Activated CD8-positive, alpha-beta T cell treated with anti-CD3 and anti-CD28 coated beads for 36 hours (primary cell): ENCODE results near the gene WHRN. TPM values are rescaled to one million over a fixed set of nuclear protein-coding genes. Genes with fewer than 3 reads are reported as not detected.

Experiments
- ATAC-seq: fragments of 200-7000 bp; cut with Tn5 transposase; one replicate; pipeline ENCODE4 v1.10.0; 2021; ENCODE audit warnings: mild to moderate bottlenecking, moderate library complexity
- CTCF ChIA-PET: fragments of 350-600 bp; sonication (Branson Sonifier 250); formaldehyde crosslinking; loops from one replicate; lab custom pipeline; 2021; ENCODE audit warnings: antibody characterized with exemption; lab: Charles Lee
- POLR2A ChIA-PET: fragments of 350-600 bp; sonication (Branson Sonifier 250); formaldehyde crosslinking; loops from one replicate; lab custom pipeline; 2021; ENCODE audit warnings: antibody characterized with exemption; lab: Charles Lee
- DNase-seq: peaks from one replicate; pipeline ENCODE4 v3.0.0-alpha.2; 2020
- H3K27ac Mint-ChIP-seq: one replicate; pipeline ENCODE4 v1.8.0; 2021; ENCODE audit warnings: mild to moderate bottlenecking, mixed read lengths
- H3K27me3 Mint-ChIP-seq: one replicate; pipeline ENCODE4 v1.8.0; 2021; ENCODE audit warnings: mixed read lengths
- H3K36me3 Mint-ChIP-seq: one replicate; pipeline ENCODE4 v1.8.0; 2021; ENCODE audit warnings: low read depth, mixed read lengths
- H3K4me1 Mint-ChIP-seq: one replicate; pipeline ENCODE4 v1.8.0; 2021; ENCODE audit warnings: low read depth, mixed read lengths
- H3K4me3 Mint-ChIP-seq: one replicate; pipeline ENCODE4 v1.8.0; 2021; ENCODE audit warnings: mild to moderate bottlenecking, moderate library complexity, mixed read lengths
- H3K9me3 Mint-ChIP-seq: one replicate; pipeline ENCODE4 v1.8.0; 2021; ENCODE audit warnings: mixed read lengths
- intact Hi-C: fragments of 100-400 bp; cut with micrococcal nuclease; formaldehyde crosslinking; loops from one replicate; pipeline ENCODE4 v1.10.0; 2022
- total RNA-seq, 2 experiments: library from RNA; stranded (reverse); gene quantifications; one replicate each; pipeline ENCODE4 v1.2.3, GENCODE V29; 2021
- TF ChIP-seq, protein P1 (sequence below): fragments of 200-600 bp; IDR thresholded peaks from one replicate; pipeline ENCODE4 v1.8.0; 2022; ENCODE audit warnings: antibody characterized with exemption, mild to moderate bottlenecking

WHRN gene
- total RNA-seq, 2 experiments from 2014 or later: 12.6 to 14.9 TPM

DNA sequence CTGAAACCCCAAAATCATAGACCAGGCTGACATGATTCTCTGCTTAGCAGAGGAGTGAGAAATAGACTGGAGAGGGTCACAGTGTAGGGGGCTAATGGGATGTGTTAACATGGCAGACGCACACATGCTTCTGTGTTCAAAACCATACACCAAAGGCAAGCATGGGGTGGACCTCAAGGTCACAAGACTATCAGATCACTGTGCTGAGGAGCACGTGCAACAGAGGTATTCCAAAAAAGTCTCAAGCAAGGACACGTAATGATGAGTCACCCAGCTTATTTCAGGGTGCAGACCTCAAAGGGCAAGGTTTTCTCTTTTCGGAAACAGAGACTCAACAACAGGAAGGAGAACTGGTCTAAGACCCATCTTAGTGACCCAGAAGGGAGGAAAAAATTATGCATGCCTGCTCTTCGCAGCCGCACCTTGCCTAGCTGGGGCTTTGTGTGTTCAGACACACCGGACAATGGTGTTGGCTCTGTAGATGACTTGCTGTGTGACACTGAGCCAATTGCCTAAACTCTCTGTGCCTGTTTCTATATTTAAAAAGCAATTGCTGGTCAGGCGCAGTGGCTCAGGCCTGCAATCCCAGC is 20.3 kb downstream of the WHRN start:
- Mint-ChIP-seq H3K9me3 (no peaks in the 10 kb centered on the region), H3K4me1 (peaks cover 42% of the 10 kb centered on the region), H3K27me3 (no peaks in the 10 kb centered on the region), H3K36me3 (no peaks in the 10 kb centered on the region), H3K4me3 (no peak overlapping the region), H3K27ac (peak overlapping the region; percentile 83)
- POLR2A ChIA-PET: interaction anchor here (0.6 to 1.5 kb wide), 7 partner anchors 19 to 174 kb away, joined by 3 to 6 read pairs (median 3); partner anchors contain the start of gene TMEM268
- intact Hi-C loops: no loop called here
- DNase-seq (peak; percentile 72), ATAC-seq (peak; percentile 78)
- TF ChIP-seq, protein P1, sequence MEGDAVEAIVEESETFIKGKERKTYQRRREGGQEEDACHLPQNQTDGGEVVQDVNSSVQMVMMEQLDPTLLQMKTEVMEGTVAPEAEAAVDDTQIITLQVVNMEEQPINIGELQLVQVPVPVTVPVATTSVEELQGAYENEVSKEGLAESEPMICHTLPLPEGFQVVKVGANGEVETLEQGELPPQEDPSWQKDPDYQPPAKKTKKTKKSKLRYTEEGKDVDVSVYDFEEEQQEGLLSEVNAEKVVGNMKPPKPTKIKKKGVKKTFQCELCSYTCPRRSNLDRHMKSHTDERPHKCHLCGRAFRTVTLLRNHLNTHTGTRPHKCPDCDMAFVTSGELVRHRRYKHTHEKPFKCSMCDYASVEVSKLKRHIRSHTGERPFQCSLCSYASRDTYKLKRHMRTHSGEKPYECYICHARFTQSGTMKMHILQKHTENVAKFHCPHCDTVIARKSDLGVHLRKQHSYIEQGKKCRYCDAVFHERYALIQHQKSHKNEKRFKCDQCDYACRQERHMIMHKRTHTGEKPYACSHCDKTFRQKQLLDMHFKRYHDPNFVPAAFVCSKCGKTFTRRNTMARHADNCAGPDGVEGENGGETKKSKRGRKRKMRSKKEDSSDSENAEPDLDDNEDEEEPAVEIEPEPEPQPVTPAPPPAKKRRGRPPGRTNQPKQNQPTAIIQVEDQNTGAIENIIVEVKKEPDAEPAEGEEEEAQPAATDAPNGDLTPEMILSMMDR: no peak
- CTCF ChIA-PET: interaction anchor here (1.0 to 6.8 kb wide), 5 partner anchors 12 to 167 kb away, joined by 5 to 95 read pairs (median 23); partner anchors contain the start of gene WHRN

DNA sequence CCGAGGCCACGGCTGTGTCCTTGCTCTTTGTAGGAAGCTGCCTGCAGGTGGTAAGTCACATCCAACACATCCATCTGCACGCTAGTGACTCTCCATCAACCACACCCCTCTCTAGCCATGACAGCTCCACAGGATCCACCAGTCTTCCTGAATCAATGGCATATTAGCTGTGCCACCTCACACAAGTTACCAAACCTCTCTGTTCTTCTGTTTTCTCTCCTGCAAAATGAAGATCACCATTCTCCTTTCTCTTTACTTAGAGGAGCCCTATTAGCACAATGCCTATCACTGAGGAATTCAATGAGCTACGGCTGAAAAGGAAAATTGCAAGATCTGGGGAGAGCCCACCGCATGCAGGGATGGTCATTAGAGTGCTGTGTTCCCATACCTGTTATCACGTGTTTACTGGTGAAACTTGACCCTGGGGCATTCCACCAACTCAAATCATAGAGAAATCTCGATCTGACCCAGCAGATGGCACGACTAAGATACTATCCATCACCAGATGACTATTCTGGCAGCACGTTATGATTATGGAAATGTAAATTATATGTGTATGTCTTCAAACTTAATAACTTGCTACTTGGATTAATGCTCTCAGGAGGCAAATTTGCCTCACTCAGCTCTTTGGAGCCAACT is 20.9 kb downstream of the WHRN start:
- Mint-ChIP-seq H3K9me3 (no peaks in the 10 kb centered on the region), H3K27me3 (no peaks in the 10 kb centered on the region), H3K4me3 (no peak overlapping the region), H3K27ac (peak overlapping the region; percentile 83), H3K4me1 (peaks cover 42% of the 10 kb centered on the region), H3K36me3 (no peaks in the 10 kb centered on the region)
- DNase-seq (no peak), ATAC-seq (no peak)
- intact Hi-C loops: no loop called here
- CTCF ChIA-PET: interaction anchor here (1.0 to 6.8 kb wide), 4 partner anchors 12 to 167 kb away, joined by 5 to 95 read pairs (median 48); partner anchors contain the start of gene WHRN
- TF ChIP-seq, protein P1: no peak
- POLR2A ChIA-PET: interaction anchor here (0.7 to 1.5 kb wide), 2 partner anchors 20 to 174 kb away, joined by 3 to 6 read pairs; no protein-coding TSS in a partner anchor

DNA sequence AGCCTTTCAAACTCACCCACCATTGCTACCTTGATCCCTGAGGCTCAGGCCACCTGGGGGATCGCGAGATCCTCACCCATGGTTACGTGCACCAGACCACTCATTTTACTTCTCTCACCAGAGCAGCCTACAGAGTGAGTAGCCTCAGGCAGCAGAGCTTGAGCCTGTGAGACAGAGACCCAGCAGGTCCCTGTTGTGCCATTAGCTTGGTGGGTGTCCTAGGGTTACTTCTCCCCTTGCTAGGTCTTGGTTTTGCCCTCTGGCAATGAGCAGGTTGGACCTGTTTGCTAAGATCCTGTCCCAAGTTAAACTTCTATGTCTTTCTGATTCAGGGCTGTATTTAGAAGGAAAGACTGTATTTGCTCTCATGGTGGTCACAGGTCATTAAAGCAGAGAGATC is 21.8 kb downstream of the WHRN start:
- ATAC-seq: no peak
- DNase-seq: no peak
- Mint-ChIP-seq H3K4me3 (no peak overlapping the region), H3K27me3 (no peaks in the 10 kb centered on the region), H3K4me1 (peaks cover 42% of the 10 kb centered on the region), H3K9me3 (no peaks in the 10 kb centered on the region), H3K36me3 (no peaks in the 10 kb centered on the region), H3K27ac (peak overlapping the region; percentile 1)
- ChIA-PET CTCF (interaction anchor here (3.9 to 6.8 kb wide), 3 partner anchors 23 to 168 kb away, joined by 23 to 95 read pairs (median 72); partner anchors contain the start of gene WHRN), POLR2A (no interaction called here)
- intact Hi-C loops: no loop called here
- TF ChIP-seq, protein P1: no peak

DNA sequence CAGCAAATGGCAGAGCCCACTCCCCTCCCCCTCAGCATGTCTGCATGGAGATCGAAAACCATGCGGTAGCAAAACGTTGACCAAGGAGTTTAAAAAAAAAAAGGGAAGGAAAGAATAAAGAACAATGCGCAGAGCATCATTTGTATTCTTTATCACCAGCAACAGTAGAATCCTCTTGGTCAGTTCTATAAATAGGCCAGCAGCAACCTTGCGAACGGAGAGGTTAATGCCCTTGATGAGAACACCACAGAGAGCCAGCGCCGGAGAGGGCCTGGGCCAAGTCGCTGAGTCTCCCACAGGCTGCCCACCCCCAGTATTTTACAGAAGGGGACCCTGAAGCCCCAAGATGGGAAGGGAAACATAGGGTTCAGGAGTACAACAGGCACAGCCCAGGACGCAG is 22.7 kb downstream of the WHRN start:
- Mint-ChIP-seq H3K27ac (no peak overlapping the region), H3K4me1 (peaks cover 42% of the 10 kb centered on the region), H3K36me3 (no peaks in the 10 kb centered on the region), H3K9me3 (no peaks in the 10 kb centered on the region), H3K4me3 (no peak overlapping the region), H3K27me3 (no peaks in the 10 kb centered on the region)
- DNase-seq (no peak), ATAC-seq (no peak)
- intact Hi-C loops: no loop called here
- POLR2A ChIA-PET: no interaction called here
- CTCF ChIA-PET: interaction anchor here (3.9 to 6.8 kb wide), 2 partner anchors 24 to 77 kb away, joined by 23 to 72 read pairs; partner anchors contain the start of gene WHRN
- TF ChIP-seq, protein P1: no peak

DNA sequence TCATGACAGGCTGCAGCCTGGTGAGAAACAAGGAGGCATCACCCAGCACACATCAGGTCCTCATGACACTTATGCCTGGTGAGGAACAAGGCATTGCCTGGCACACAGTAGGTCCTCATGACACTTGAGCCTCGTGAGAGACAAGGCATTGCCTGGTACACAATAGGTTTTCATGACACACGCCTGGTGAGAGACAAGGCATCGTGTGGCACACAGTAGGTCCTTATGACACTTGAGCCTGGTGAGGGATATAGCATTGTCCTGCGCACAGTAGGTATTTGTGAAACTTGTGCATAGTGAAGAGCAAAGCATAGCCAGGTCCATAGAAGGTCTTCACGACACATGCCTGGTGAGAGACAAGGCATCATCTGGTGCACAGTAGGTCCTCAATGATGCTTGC is 23.5 kb downstream of the WHRN start:
- TF ChIP-seq, protein P1: no peak
- ATAC-seq (no peak), DNase-seq (no peak)
- no peaks in the 10 kb centered on the region for H3K27me3 Mint-ChIP-seq
- POLR2A ChIA-PET: no interaction called here
- no peaks in the 10 kb centered on the region for H3K9me3 Mint-ChIP-seq
- intact Hi-C loops: no loop called here
- no peaks in the 10 kb centered on the region for H3K36me3 Mint-ChIP-seq
- CTCF ChIA-PET: no interaction called here
- H3K27ac Mint-ChIP-seq: no peak overlapping the region
- peaks cover 38% of the 10 kb centered on the region for H3K4me1 Mint-ChIP-seq
- H3K4me3 Mint-ChIP-seq: no peak overlapping the region
